Stimulated activated CD8-positive, alpha-beta memory T cell treated with anti-CD3 and anti-CD28 coated beads, Interleukin-12 subunit alpha, Interleukin-12 subunit beta, amount 100 ng/mL, for 1 hour (primary cell): Measurements from ENCODE around the gene FBXO8.
"Not testable (repeated sequence)": the region's sequence is repeated elsewhere in the genome, so short reads cannot be mapped to it uniquely, and the experiment has no call there.

Source experiments
- DNase-seq: peaks from one replicate; pipeline ENCODE4 v3.0.0-alpha.2; 2020; ENCODE audit warnings: low read depth

FBXO8 gene

DNA sequence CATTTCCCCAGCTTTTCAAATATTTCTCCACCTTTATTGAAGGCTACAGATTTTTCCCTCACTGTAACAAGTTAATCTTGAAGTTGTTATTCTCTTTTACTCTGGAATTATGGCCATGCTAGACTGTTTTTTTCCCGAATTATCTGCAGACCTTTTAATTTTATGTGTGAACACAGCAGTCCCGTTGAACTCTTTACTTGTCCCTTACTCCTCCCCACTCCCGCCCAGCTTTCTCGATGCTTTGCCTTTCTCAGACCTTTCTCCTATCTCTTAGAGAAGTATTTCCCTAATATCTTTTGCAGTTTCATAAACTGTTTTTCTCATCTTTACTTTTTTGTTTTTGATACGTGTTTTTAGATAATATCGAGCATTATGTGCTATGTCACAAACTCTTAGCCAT lies 1.0 kb upstream of the FBXO8 start:
- DNase-seq, result no peak

DNA sequence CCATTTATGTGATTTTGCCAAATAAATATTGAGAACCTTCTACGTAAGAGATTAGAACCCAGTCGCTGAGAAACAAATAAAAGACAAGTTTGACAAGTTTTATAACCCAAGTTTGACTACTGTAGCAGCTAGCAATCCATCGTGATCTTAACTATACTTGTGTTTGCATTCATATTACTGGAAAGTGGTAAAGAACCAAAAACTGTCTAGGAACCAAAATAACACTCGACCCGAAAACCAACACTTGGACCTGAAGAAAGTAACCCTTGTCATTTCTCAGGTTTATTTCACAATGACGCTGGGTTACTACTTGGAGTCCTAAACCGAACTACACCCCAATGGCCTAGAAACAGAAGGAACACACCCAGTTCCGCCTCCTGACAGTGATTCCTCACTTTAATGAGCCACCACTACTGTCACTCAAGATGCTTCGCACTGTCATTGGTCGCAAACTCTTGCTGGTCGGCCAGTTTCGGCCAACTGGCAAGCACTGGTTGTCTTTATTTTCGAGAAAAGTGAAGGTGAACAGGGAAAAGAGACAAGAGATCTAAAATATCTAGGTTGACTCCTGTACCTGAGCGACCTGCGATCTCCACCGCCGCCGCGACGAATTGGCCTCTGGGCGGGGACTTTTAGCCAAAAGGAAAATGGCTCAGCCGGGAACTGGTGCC lies 496 bp downstream of the FBXO8 start:
- DNase-seq, result peak; percentile 60

DNA sequence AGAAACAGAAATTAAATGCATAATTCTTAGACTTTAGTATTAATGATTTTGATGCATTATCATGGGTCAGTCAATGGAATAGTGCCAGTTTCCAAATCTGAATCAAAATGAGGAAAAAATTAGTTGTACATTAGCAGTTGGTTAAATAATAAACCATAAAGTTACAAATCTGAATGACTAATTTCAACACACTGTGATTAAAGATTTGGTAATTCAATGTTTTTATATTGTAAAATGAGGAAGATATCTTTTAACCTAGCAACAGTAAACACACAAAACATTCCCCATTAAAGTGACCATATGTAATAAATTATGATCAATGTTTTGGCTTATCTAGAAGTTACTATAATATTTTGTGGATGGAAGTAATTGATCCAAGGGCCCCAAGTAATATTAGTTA lies 1.6 kb downstream of the FBXO8 start:
- DNase-seq, result no peak

DNA sequence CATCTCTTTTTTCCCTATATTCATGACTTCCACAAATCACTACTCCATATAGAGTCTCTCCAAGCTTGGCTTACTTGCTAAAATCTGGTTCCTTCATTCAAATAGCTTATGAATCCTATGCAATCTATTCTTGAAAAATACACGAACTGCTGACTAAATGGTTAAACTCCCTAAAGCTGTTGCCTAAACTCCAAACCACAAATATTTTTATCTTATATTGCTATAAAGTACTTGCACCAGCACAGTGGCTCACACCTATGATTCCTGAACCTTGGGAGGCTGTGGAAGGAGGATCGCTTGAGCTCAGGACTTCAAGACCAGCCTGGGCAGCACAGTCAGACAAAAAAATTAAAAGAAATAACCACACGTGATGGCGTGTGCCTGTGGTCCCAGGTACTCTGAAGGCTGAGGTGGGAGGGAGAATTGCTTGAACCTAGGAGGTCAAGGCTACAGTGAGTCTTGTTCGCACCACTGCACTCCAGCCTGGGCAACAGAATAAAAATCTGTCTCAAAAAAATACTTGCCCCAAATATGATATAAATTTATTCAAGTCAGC lies 2.2 kb downstream of the FBXO8 start:
- DNase-seq, result no peak

DNA sequence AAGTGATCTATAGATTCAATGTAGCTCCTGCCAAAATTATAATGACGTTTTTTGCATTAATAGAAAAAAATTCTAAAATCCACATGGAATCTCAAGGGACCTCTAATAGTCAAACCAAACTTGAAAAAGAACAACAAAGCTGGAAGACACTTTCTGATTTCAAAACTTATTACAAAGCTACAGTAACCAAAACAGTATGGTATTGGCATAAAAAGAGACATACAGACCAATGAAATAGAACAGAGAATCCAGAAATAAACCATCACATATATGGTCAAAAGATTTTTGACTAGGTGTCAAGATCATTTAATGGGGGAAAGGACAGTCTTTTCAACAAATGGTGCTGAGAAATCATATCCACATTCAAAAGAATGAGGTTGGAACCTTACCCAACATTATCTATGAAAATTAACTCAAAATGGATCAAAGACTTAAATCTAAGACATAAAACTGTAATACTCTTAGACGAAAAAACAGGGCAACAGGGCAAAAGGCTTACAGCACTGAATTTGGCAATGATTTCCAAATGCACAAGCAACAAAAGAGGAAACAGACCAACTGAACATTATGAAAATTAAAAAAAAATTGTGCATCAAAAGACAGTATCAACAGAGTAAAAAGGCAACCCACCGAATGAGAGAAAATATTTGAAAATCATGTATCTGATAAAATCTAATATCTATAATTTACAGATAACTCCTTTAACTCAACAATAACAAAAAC lies 3.9 kb downstream of the FBXO8 start:
- no peak for DNase-seq

DNA sequence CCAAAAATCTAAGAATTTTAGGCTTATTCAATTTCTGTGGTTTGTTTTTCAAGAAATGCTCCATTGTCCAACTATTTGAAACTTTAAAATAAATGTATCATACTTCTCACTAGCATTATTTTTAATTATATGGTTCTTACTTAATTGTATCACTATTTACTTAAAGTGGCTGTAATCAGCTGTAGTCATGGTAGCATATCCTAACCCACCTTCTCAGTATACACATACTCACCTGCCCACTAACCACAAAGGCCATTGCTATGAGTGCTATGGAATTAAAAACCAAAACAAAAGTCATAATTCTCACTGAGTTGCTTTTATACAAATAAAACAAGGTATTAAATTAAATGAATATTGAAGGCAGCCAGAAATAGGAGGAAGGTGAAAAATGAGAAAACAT lies 5.0 kb downstream of the FBXO8 start:
- DNase-seq, result no peak

DNA sequence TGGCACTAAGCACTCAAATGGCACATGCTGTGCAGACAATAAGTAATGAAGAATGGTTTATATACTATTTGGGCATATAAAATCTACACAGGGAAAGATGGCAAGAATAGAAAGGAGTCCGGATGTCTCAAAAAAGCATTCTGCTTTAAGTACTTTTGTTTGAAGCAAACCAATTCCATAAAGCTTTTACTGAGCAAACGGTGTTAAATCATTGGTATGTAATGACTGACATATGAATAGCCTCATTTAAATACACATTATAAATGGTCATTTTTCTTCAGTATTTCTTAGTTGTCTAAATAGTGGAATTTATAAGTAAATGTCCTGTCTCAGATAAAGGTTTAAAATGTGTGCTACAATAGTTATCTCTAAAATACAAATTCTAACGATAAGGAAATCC lies 6.0 kb downstream of the FBXO8 start:
- no peak for DNase-seq

DNA sequence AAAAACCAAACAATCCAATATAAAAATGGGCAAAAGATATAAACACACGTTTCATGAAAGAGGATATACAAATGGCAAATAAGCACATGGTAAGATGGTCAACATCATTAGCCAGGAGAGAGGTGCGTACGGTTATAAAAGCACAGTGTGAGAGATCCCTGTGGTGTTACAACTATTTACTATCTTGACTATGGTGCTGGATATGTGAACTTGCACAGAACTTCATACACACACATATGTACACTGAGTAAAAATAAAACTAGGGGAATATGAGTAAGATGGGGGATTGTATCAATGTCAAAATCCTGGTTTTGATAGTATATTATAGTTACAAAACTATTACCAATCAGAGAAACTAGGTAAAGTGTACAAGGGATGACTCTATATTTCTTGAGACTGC lies 8.4 kb downstream of the FBXO8 start:
- DNase-seq, result no peak

DNA sequence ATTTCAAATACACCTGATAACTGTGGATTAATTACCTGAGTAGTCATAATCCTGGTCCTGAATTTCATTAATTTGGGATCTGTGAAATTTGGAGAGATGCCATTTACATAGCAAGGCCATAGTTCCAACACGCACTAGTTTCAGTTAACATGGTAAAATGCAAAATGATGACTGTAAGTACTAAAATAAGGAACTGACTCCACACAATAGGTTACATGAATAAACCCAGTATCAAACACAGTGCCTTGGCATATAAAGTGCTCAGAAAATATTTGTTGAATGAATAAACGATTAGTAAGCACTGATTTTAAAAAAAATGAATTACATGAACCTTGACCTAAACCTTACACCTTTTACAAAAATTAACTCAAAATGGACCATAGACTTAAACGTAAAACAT lies 9.0 kb downstream of the FBXO8 start:
- no peak for DNase-seq

DNA sequence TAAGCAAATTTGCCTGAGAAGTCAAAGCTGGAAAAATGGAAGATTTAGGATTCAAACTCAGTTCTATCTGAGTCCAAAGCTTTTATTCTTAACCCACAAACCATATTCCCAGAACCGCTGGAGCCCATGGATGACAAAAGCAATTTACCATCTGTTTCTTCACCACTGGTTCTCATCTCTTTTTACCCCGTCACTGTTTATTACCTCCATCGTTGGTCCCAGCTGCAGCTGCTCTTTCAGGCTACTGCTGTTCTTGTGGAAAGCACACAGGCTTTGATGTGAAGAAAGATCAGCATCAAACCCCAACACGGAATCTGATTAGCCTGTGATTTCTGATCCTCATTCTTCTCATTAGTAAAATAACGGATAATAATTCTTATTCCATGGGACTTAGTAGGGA lies 9.5 kb downstream of the FBXO8 start:
- DNase-seq, result no peak

DNA sequence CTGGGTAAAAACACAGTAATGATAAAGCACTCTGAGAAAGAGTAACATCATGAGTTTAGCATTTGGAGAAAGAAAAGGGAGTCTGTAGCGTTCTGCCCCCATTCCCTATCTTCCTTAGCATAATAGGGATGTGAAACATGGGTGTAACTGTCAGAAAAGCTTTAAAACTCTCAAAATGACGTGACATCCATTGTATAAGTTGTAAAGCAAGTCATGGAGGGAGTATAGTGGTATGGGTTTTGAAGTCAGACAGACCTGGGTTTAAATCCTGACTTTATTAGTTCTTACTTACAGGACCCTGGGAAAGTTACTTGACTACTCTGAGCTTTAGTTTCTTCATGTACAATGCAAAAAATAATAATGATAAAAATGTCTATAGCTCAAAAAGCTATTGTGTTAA lies 17.1 kb downstream of the FBXO8 start:
- DNase-seq, result no peak

DNA sequence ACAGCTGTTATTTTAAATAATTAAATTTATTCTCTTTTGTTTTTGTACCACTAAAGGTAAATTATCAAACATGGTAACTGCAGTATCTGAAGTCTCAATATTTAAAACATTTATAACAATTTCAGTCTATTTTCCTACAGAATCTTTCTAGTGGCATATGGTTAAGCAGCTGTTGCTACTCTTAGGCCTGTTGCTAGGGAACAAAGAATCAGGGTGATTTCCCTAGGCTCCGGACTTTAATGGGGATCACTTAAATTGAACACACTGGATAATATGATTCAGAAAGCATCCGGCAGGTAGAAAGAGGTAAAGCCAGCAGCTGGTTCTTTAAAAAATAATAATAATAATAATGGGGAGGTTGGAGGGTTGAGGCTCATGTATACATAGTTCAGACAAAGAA lies 17.6 kb downstream of the FBXO8 start:
- DNase-seq, result no peak

DNA sequence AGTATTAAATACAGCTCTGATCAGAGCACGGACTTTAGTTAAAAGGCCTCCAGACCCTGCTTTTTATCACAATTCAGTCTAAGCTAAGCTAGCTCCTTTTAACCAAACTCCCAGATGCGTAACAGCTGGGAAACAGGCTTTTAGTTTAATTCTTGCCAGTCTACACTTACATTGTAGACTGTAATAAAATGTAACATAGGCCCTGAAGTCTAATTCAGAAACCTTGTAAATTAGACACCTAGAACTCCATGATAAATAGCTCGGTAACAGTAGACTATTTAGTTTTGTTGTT lies 20.1 kb downstream of the FBXO8 start:
- DNase-seq, result no peak

DNA sequence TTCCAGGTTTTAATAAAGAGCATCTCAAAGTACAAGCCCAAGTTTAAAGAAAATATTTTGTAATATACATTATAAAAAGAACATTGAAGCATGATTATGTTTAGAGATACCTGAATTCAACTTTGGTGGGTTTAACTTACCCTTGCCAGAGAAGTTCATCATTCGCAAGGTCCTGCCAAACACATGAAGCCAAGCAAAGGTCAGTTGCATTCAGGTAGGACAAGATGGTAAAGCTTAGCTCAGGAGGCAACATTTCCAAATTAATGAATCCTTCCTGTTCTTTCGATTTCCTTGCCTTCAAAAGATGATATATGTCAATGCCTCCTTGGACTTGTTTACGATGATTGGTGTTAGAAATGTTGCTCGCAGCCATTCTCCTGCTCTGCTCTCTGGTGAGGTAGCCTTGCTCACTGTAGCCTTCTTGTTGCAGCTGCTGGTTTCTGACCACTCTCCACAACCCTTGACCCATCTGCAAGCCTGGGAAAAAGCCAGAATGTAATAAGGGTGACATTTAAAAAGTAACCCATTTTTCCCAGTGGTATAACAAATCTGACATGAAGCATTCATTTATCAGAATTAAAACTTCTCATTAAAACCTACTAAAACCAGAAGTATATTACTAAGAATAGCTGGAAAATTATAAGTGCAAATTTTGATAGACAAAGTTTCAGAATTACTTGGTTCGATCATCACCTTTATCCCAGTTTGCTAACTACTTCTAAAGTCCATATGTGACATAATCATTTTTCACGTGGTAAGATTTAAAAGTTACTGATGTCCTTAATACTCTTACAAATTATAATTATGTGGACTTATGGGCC lies 20.6 kb downstream of the FBXO8 start:
- no peak for DNase-seq

DNA sequence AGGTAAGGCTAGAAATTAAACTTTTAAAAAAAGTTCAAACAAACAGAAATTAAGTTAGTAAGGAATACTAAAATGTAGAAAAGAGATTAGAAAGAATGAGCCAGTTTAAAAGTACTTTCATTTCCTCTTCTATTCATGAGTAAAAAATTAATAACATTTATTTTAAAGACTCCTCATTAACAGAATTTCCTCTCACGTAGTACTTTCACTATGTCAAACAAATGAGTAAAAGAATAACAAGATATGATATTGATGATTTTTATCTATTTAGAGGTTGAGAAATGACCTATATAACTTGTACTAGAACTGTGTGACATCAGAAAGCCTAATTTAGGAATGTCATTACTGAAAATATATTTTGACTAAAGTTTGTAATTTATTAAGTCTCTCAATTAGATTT lies 22.0 kb downstream of the FBXO8 start:
- not testable (repeated sequence) for DNase-seq

DNA sequence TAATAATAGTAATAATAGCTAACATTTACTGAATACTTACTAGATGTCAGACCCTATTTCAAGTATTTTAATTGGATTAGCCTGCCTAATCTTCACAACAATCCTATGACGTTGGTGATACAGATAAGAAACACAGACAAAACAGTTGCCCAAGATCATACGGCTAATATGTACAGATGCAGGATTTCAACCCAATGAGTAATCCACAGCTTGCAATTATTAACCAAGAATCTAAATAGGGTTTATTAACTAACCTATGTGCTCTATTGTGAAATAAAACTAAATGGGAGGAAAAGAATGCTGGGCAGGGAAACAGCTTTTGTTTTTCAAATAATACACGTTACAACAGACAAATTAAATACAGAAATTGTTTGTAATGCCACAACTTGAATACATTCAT lies 23.4 kb downstream of the FBXO8 start:
- no peak for DNase-seq

DNA sequence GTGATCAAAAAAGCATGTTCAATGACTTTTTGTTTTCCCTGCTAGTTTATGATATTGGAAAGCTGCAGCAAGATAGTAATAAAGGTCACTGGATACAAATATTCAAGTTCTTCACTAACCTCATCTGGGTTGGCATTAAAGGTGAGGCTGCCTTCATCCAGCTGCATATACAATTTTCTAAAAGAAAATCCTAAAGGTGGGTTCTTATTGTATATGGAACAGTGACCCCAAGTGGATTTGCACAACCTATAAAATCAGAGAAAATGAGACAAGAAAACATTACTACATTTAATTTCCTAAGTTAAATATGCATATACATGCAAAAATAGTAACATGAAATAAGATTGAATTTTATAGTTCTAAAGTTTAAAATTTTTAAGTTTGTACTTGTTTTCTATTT lies 23.9 kb downstream of the FBXO8 start:
- no peak for DNase-seq

DNA sequence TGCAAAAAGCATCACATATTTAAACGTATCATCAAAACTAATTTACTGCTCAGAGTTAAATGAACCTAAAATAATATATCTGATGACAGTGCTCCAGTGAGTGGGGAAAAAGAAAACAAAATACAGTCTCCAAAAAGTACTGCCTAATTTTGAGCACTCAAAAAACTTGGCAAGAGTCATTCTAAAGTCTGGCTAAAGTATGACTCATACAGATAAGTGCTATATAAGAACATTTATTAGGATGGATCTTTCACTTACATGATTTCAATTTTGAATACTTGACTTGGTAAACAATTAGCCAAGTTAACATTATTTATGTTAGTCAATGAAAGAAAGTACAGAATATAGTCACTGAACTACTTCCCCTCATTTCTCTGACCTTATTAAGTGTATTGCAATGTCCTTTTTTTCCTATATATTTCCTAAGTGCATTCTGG lies 27.2 kb downstream of the FBXO8 start:
- DNase-seq, result no peak

DNA sequence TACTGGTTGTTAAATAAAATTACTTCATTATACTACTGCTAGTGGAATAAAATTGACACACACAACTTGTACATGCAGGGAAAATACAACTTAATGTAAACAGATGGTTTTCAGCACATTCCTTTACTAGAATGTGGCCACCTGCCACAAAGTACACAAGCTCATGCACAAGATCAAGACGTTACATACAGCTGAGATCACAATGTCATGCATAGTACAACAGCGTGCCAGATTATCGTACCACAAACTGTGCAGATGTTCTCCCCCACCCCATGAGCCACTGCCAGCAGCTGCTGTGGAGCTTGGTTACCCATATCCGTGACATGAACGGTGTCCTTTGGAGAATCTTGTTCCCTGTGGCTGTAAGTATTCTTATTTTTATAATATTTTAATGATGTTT lies 27.7 kb downstream of the FBXO8 start:
- no peak for DNase-seq

DNA sequence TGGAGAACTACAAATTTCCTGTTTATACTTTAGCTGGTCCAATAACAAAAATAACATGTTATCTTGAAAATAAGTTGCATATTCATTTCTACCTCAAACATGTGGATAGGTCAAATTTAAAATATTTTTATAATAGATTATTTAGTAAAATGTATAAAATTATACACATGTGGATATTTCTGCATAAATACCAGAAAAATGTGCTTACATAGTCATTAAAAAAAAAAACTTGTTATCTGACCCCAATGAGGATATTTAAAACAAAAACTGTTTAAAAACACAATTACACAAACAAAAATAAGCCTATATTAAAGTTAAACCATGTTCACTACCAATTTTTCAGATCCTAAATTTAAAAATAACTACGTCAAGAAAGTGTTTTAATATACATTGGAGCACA lies 28.1 kb downstream of the FBXO8 start:
- no peak for DNase-seq

DNA sequence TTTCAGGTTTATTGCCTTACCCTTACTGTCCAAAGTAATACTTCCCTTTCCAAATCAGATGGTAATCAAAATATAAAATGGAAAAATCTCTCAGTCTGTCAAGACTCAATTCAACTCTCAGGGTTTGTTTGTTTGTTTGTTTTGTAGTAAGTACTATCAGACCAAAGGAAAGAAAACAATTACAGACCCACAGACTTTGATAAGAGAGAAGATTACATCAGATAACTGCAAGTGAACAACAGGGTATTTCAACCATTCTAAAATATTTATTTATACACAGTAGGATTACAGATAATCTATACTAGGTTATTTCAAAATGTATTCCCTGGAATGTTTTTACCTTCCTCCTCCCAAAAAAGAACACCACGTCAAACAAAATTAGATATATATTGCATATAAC lies 28.9 kb downstream of the FBXO8 start:
- no peak for DNase-seq

DNA sequence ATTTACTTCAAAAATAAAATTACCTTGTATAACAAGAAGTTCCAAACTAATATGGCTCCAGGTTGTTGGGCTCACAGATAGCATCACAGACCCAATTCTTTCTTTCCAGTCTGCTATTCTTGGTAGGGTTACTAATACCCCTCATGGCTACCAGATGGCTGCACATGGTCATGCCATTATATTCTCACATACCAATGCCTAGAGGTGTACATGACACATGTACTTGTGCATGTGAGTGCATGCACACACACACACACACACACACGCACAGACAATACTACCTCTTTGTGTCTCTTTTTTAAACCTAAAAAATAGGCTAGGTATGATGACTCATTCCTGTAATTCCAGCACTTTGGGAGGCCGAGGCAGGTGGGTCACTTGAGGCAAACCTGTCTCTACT lies 31.1 kb downstream of the FBXO8 start:
- no peak for DNase-seq

DNA sequence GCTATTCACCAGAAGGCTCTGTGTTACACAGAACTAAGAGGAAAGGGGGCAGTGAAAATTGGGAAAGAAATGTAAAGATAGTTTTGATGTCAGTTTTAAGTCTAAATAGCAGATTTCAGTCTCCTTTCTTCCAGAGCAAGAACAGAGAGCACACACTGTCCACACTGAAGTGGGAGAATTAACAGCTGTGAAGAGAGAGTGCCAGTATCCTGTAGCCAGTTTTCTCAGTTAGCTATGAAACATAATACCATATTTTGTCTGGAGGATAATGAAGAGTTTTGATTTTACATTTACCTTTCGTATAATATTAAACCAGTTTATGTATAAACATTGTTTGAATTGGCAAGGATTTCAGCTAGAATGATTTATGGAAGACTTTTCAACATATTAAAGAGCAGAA lies 35.1 kb downstream of the FBXO8 start:
- DNase-seq, result no peak
